Muscle of leg (tissue), 11 donors: Measurements from ENCODE around the gene ABHD12B. TPM values are rescaled to one million over a fixed set of nuclear protein-coding genes. Genes with fewer than 3 reads are reported as not detected.

Source experiments
- DNase-seq: peaks from one replicate; pipeline ENCODE4 v3.0.0; 2013
- H3K27ac ChIP-seq: one replicate; pipeline ENCODE4 v1.5.1; 2013; ENCODE audit warnings: mild to moderate bottlenecking, low read length, control low read depth
- H3K27me3 ChIP-seq: one replicate; pipeline ENCODE4 v1.6.1; 2013; ENCODE audit warnings: low read length; ENCODE audit not compliant: control insufficient read depth, insufficient read depth
- H3K36me3 ChIP-seq: one replicate; pipeline ENCODE4 v1.6.1; 2013; ENCODE audit warnings: low read length; ENCODE audit not compliant: control insufficient read depth, insufficient read depth
- H3K4me1 ChIP-seq: one replicate; pipeline ENCODE4 v1.6.1; 2013; ENCODE audit warnings: low read length; ENCODE audit not compliant: control insufficient read depth, insufficient read depth
- H3K4me3 ChIP-seq: one replicate; pipeline ENCODE4 v1.5.1; 2013; ENCODE audit warnings: low read length, control low read depth
- H3K9me3 ChIP-seq: replicated peaks from 2 replicates; pipeline ENCODE4 v1.6.1; 2013; ENCODE audit warnings: low read depth, low read length; ENCODE audit not compliant: control insufficient read depth
- WGBS: methylation state at CpG from one replicate; pipeline ENCODE4 v1.1.5; 2013; ENCODE audit warnings: missing lambda C conversion rate; ENCODE audit not compliant: insufficient coverage; 5-methylcytosine and 5-hydroxymethylcytosine counted together
- polyA plus RNA-seq, 8 donors: library from polyadenylated mRNA; unstranded; fragments of 120-200 nt; gene quantifications; one replicate each; pipeline versions ENCODE4 v1.2.1 to v1.2.3, GENCODE V29; 2013; ENCODE audit warnings: inconsistent platforms in 1 of 8, low replicate concordance in 1 of 8; ENCODE audit not compliant: insufficient read length in 8 of 8, insufficient read depth in 1 of 8
- total RNA-seq: library from RNA; stranded (reverse); fragments of 120-200 nt; gene quantifications from one replicate; pipeline ENCODE4 v1.2.4, GENCODE V29; 2013

The ABHD12B gene
- total and polyA plus RNA-seq, 9 donors, result 0.49 to 1.7 (median 1.3) TPM; not detected in 1

DNA sequence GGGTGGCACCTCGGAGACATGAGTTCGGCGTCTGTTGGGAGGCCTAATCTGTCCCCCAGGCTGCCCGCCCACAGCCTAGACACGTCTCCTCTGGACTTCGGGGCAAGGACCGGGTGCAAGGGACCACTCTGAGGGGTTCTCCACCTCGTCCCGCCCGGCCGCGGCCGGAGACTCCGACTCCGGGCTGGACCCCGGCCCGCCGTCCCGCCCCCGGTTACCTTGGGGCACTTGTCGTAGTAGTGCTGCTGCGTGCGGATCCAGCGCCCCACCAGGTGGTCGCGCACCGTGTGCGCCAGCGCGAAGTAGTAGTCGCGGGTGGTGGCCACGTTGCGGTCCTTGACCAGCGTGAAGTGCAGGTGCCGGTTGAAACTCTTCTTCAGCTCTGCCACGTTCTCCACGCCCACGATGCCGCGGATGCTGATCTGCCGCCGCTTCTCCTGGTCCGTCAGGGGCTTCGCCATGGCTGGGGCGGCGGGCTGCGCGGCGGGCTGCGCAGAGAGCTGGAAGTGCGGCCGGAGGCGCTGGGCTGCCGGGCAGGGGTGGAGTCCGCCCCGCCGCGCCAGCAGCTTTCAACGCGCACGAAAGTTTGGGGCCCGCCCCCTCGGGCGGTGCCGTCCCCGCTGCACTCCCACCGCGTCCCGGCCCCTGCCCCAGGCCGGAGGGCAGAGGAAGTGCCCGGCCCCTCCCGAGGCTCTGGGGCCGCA is 72.2 kb downstream of the ABHD12B start, which contains the start of gene PYGL:
Gene PYGL (minus strand): TSS at position 541 of the 704 bp plus-strand sequence. CDS start 80 bp downstream, at position 461.
- peaks cover 11% of the 10 kb centered on the region for H3K4me1 ChIP-seq
- under 1% methylated on average over 74 of the region's 74 CpGs for WGBS
- H3K4me3 ChIP-seq, result peak within 1 kb of the TSS; percentile 69
- H3K27me3 ChIP-seq, result peaks cover 7% of the 10 kb centered on the region
- H3K9me3 ChIP-seq, result no peaks in the 10 kb centered on the region
- H3K27ac ChIP-seq, result peak within 1 kb of the TSS; percentile 62
- peak; percentile 85 for DNase-seq
- no peaks in the 10 kb centered on the region for H3K36me3 ChIP-seq

- DNase-seq, result peak; percentile 72
- peaks cover 7% of the 10 kb centered on the region for H3K27me3 ChIP-seq
- peak overlapping the region; percentile 62 for H3K27ac ChIP-seq
- H3K4me3 ChIP-seq, result peak overlapping the region; percentile 69
- no peaks in the 10 kb centered on the region for H3K36me3 ChIP-seq
- WGBS, result 1% methylated on average over 23 of the region's 29 CpGs
- H3K4me1 ChIP-seq, result peaks cover 11% of the 10 kb centered on the region
- no peaks in the 10 kb centered on the region for H3K9me3 ChIP-seq
These were observed 73.0 kb downstream of the ABHD12B start for GRCh38 chr14:50944647-50945413.

DNA sequence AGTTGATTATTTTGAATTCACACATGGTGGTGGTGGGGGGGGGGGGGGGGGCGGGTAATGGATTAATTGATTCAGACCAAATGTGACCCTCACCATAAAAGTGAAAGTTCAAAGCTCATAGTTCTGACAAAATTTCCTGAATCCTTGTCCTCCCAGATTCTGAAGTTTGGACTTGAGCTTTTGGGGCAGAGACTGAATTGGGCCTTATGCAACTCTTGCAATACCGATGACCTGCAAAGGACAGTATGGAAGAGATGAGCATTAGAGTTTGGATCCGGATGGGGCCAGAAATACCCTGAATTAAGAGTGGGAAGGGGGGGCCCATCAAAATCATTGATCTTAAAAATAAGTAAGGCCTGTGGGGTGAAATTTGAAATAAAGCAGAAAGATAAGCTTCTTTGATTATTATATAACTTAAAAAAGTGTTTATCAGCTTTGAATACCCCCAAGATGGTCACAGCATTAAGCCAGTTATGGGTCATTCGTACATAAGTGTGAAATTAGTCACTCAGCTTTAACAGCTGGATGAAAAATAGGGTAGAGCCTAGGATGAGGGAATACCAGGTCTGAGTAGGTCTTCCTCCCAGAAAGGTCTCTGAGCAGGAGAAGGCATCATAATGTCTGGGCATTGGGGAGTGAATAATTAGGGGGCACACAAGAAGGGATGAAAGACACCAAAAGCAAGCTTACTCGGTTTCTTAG is 74.5 kb downstream of the ABHD12B start:
- no peak for DNase-seq
- H3K27me3 ChIP-seq, result peaks cover 7% of the 10 kb centered on the region
- H3K9me3 ChIP-seq, result no peaks in the 10 kb centered on the region
- H3K36me3 ChIP-seq, result no peaks in the 10 kb centered on the region
- 90% methylated on average over 3 of the region's 5 CpGs for WGBS
- peaks cover 11% of the 10 kb centered on the region for H3K4me1 ChIP-seq
- no peak overlapping the region for H3K4me3 ChIP-seq
- no peak overlapping the region for H3K27ac ChIP-seq

GRCh38 chr14:50947446-50947845 is 75.6 kb downstream of the ABHD12B start:
- peak; percentile 34 for DNase-seq
- Histone ChIP-seq H3K27me3 (peaks cover 7% of the 10 kb centered on the region), H3K9me3 (no peaks in the 10 kb centered on the region), H3K27ac (no peak overlapping the region), H3K4me1 (peaks cover 11% of the 10 kb centered on the region), H3K36me3 (no peaks in the 10 kb centered on the region), H3K4me3 (no peak overlapping the region)
- WGBS, result 44% methylated on average over 1 of the region's 4 CpGs

GRCh38 chr14:50948205-50948604 is 76.4 kb downstream of the ABHD12B start:
- H3K27me3 ChIP-seq, result peaks cover 7% of the 10 kb centered on the region
- H3K9me3 ChIP-seq, result no peaks in the 10 kb centered on the region
- WGBS, result 100% methylated on average over 1 of the region's 2 CpGs
- DNase-seq, result no peak
- no peaks in the 10 kb centered on the region for H3K36me3 ChIP-seq
- H3K27ac ChIP-seq, result no peak overlapping the region
- no peak overlapping the region for H3K4me3 ChIP-seq
- H3K4me1 ChIP-seq, result peaks cover 9% of the 10 kb centered on the region

GRCh38 chr14:50951032-50951431 is 79.2 kb downstream of the ABHD12B start:
- Histone ChIP-seq H3K27me3 (no peaks in the 10 kb centered on the region), H3K4me1 (peaks cover 5% of the 10 kb centered on the region), H3K27ac (no peak overlapping the region), H3K4me3 (no peak overlapping the region), H3K9me3 (no peaks in the 10 kb centered on the region), H3K36me3 (no peaks in the 10 kb centered on the region)
- WGBS, result 96% methylated on average over 3 of the region's 6 CpGs
- DNase-seq, result peak; percentile 31

DNA sequence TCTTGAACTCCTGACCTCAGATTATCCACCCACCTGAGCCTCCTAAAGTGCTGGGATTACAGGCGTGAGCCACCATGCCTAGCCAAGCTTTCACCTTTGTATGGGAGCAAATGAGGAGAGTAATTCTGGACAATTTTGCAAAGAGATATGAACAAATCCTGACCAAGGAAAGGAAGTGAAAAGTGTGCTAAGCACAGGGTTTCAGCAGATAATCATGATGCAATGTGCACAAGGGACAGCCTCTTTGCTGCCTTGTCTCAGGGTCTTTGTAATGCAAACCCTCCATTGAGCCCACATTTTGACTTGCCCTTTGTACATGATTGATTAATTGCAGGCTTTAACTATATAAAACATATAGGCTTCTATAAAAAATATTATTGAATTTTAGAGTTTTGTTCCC is 81.6 kb downstream of the ABHD12B start:
- Histone ChIP-seq H3K27me3 (no peaks in the 10 kb centered on the region), H3K4me3 (no peak overlapping the region), H3K36me3 (no peaks in the 10 kb centered on the region), H3K9me3 (no peaks in the 10 kb centered on the region), H3K4me1 (peaks cover 5% of the 10 kb centered on the region), H3K27ac (no peak overlapping the region)
- DNase-seq, result no peak
- WGBS, result no CpG with 5 or more reads among the region's 1 CpG

Other genes with a start within 250 kb of the ABHD12B start
- 16.2 TPM for gene SAV1, start 203.7 kb upstream of the ABHD12B start, total RNA-seq
- 10 to 100 TPM; 19.8 to 35.3 (median 23.4) TPM for gene SAV1, start 203.7 kb upstream of the ABHD12B start, polyA plus RNA-seq
- 38.7 TPM for gene NIN, start 40.9 kb upstream of the ABHD12B start, total RNA-seq
- gene NIN, start 40.9 kb upstream of the ABHD12B start, polyA plus RNA-seq, result 10 to 100 TPM; 21.3 to 46.8 (median 39.7) TPM
- 25.8 TPM for gene PYGL, start 72.4 kb downstream of the ABHD12B start, total RNA-seq
- gene PYGL, start 72.4 kb downstream of the ABHD12B start, polyA plus RNA-seq, result 10 to 100 TPM; 17.7 to 42.4 (median 32.4) TPM
- 0.49 TPM for gene TRIM9, start 223.1 kb downstream of the ABHD12B start, total RNA-seq
- gene TRIM9, start 223.1 kb downstream of the ABHD12B start, polyA plus RNA-seq, result 1 to 10 TPM in 5 of 8 donors, under 1 TPM in 3; 0.29 to 1.9 (median 1.0) TPM